ENCODE measurements around the gene PSG6.

- TF ChIP-seq EZH2 (IDR thresholded peaks at IDR 0.05; ENCODE audit: low read depth, low read length, severe bottlenecking) (no peak), CTCF (IDR thresholded peaks at IDR 0.05; ENCODE audit: control extremely low read depth in 1 of 3, insufficient read depth in 1 of 3, low read depth in 1 of 3, low read length in 3 of 3) (no peak), POLR2A (IDR thresholded peaks at IDR 0.05; ENCODE audit: control extremely low read depth in 1 of 2, low read depth in 2 of 2, low read length in 2 of 2) (no peak), SUZ12 (IDR thresholded peaks at IDR 0.05; ENCODE audit: low read length) (no peak), RAD21 (IDR thresholded peaks at IDR 0.05 in 1 of 2, conservative IDR thresholded peaks at IDR 0.05 in 1 of 2; ENCODE audit: low read depth in 2 of 2, low read length in 2 of 2) (no peak)
- TF ChIP-seq, protein P1, sequence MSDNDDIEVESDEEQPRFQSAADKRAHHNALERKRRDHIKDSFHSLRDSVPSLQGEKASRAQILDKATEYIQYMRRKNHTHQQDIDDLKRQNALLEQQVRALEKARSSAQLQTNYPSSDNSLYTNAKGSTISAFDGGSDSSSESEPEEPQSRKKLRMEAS (IDR thresholded peaks at IDR 0.05) = no peak
Observed at GRCh38 chr19:42928896-42929295, 11.2 kb upstream of the PSG6 start.

All from H1 (cell line).